GM12873 (cell line): ENCODE data around the gene SPG7.

Experiments used
- CTCF ChIP-seq: IDR thresholded peaks from 2 replicates; pipeline ENCODE4 v1.5.1; 2012; ENCODE audit warnings: low read depth, mild to moderate bottlenecking, moderate library complexity, low read length, control low read depth; ENCODE audit not compliant: insufficient read depth; ENCODE audit errors: missing control alignments

The SPG7 gene

GRCh38 chr16:89473136-89473712 lies 35.0 kb upstream of the SPG7 start:
- TF ChIP-seq CTCF = no peak

- TF ChIP-seq CTCF = no peak
Measured at GRCh38 chr16:89473791-89474414, 34.3 kb upstream of the SPG7 start.

- TF ChIP-seq CTCF = no peak
Measured at GRCh38 chr16:89475144-89475543, 33.1 kb upstream of the SPG7 start.

- no peak for TF ChIP-seq CTCF
Measured at GRCh38 chr16:89476379-89476778, 31.8 kb upstream of the SPG7 start.

GRCh38 chr16:89476811-89477261 lies 31.4 kb upstream of the SPG7 start:
- TF ChIP-seq CTCF = no peak

GRCh38 chr16:89478576-89479221 lies 29.5 kb upstream of the SPG7 start:
- TF ChIP-seq CTCF = no peak

- TF ChIP-seq CTCF = no peak
Measured at GRCh38 chr16:89481356-89481955, 26.7 kb upstream of the SPG7 start.
